Cardiac atrium fibroblast (primary cell): Measurements from ENCODE around the gene IMPDH2. TPM values are rescaled to one million over a fixed set of nuclear protein-coding genes. Genes with fewer than 3 reads are reported as not detected.

ENCODE experiments used
- total RNA-seq: library from RNA; depleted of rRNA; stranded (reverse); fragments of >200 nt; gene quantifications from 2 replicates; pipeline ENCODE4 v1.2.3, GENCODE V29; 2015

IMPDH2 gene
- total RNA-seq, result 205 and 213 TPM in 2 replicates

DNA sequence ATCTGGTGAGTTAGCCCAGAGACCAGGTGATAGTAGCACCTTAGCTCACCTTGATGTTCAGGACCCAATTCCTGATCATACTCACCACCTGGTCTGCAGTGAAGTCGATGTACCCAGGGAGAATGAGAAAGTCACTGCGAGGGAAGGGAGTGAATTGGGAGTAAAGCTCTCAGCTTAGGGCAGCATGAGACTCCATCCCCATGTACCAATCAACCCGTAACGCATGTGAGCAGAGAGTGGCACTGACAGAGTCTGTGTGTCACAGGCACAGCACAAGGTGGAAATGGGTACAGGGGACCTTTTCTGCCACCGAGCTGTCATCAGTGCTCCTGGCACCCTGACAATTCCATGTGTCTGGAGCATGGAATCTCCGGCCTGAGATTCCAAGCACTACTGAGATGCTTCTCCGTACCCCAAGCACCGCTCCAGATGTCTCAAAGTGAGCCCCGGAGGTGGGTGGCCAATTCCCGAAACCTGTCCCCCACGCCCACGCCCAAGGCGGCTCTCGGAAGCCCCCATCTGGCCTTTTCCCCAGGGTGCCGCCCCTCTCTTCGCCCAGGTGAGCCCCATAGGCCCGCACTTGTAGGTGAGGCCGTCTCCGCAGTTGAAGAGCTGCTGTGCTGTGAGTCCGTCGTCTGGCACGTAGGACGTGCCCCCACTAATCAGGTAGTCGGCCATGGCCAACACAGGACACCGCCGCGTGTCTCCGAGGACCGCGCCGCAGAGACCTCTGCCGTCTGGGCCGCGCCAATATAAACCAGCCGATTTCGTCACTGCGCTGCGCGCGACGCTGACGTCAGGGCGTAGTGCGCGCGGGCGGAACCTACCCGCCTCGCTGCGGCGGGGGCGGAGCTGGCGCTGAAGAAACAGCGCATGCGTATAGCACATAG lies at the start of gene IMPDH2:
Gene IMPDH2, minus strand, starts transcription at position 726 of the 890 bp plus-strand sequence. Its CDS starts 48 bp downstream, at position 678.

DNA sequence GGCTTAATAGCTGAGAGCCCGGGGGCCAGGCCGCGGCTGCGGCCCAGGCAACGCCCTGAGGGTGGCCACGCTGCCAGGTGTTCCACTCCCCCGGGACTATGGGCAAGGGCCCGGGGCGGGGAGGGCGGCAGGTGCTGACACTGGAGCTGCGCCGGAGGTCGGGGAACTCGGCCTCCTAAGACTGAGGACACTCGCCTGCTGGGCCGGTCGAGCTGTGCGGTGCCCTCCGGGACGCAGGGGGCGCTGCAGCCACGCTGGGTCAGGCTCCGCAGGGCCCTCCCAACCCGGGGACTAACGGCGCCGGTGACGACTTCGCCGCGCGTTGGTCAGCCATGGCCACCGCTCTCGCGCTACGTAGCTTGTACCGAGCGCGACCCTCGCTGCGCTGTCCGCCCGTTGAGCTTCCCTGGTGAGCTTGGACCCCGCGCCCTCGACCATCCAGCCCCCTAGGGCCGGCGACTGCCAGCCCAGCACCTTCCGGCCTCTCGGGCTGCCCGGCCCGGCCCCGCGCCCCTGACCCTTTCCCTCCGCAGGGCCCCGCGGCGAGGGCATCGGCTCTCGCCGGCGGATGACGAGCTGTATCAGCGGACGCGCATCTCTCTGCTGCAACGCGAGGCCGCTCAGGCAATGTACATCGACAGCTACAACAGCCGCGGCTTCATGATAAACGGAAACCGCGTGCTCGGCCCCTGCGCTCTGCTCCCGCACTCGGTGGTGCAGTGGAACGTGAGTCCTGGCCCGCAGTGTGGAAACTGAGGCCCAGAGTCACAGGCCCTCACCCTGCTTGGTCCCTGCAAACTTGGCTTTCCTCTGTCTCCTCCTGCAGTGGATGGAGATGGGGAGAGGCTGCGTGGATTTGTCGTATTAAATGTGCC lies 7.1 kb downstream of the IMPDH2 start, which contains the start of gene NDUFAF3:
Gene NDUFAF3, plus strand, starts transcription at position 309 of the 875 bp plus-strand sequence. Its CDS starts 24 bp downstream, at position 333.

DNA sequence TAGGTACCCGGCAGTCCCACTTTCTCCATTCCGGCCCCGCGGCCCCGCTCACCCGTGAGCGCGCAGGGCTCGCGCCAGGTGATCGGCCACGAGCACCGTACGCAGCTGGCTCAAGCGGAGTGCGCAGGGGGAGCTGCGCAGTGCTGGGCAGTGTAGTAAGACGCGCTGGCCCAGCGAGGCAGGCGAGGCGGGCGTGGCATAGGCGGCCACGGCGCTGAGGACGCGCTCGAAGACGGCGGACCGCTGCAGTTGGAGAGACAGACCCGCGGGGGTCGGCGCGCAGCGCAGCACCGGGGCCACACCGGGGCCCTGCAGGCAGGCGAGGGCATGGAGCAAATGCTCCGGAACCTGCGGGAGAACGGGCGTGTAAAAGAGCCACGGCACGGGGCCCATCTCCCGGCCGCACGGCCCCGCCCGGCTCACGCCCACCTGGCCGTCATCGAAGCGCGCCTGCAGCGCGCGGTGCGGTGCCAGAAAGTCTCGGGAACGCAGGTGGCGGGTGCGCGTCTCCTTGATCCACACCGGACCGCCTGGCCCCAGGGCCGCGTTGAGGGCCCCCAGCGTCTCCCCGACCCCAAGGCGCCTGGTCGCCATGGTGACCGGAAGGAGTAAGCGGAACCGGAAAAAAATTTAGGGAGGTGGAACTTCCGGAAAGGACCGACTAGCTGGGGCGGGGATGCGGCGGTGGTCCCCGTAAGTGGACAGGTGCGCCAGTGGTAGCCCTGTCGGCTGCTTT lies 11.1 kb downstream of the IMPDH2 start, which contains the start of gene DALRD3:
Gene DALRD3, minus strand, starts transcription at position 610 of the 736 bp plus-strand sequence. Its CDS starts 16 bp downstream, at position 594.

DNA sequence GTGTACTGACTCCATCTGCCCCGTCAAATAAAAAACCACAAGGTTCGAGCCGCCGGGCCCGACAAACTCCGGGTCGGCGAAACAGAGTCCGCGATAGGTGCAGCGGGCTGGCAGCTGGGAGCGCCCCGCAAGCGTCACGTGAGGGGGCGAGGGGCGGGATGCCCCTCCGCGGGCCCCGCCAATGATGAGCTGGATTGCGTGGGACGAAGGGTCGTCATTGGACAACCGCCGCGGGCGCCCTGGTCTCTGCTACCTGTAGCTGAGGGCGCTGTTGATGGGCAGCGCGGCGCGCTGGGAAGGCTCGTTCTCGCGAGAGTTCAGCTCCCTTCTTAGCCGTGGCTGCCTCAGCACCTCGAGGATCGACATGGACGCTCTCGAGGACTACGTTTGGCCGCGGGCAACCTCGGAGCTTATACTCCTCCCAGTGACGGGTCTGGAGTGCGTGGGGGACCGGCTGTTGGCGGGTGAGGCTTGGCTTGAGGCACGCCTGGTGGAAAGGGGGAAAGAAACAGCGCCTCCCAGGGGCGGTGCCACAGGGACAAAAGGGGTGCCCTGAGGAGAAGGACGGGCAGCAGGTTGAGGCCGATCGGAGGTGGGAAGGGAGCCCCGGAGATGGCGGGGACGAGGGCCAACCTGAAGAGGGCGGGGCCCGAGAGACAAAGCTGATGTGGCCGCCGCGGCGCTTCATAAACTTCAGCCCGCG lies 22.0 kb downstream of the IMPDH2 start, which contains the start of gene WDR6:
Gene WDR6, plus strand, starts transcription at position 324 of the 703 bp plus-strand sequence. Its CDS starts 41 bp downstream, at position 365.

DNA sequence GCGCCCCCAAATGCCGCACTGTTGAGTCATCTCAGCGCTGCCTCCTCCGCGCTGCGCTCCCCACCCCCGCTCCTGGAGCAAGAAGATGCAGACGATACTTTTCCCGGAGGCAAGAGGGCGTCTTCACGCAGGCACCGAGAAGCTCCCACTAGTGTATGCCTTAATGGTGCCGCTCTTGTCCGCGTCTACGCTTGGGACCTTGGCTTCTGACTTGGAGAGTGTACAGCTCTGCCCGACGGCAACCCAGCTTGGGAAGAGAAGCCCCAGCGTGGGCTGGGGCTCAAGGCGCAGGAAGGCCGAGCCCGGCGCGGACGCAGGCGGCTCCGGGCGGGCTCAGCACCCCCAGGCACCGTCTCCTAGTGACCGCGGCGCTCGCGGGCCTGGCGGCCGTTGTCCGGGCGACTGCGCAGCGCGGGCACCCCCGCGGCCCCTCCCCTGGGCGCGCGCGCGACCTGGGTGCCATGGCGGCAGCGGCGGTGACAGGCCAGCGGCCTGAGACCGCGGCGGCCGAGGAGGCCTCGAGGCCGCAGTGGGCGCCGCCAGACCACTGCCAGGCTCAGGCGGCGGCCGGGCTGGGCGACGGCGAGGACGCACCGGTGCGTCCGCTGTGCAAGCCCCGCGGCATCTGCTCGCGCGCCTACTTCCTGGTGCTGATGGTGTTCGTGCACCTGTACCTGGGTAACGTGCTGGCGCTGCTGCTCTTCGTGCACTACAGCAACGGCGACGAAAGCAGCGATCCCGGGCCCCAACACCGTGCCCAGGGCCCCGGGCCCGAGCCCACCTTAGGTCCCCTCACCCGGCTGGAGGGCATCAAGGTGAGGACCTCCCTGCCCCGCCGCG lies 39.2 kb downstream of the IMPDH2 start, which contains the start of gene P4HTM:
Gene P4HTM, plus strand, starts transcription at position 446 of the 840 bp plus-strand sequence. Its CDS starts 16 bp downstream, at position 462.

Other genes starting within 250 kb of the IMPDH2 start
- 25.3 and 33.5 TPM in 2 replicates for gene PRKAR2A, start 181.5 kb downstream of the IMPDH2 start, total RNA-seq
- gene SLC25A20, start 130.5 kb downstream of the IMPDH2 start, total RNA-seq, result 23.8 and 34.0 TPM in 2 replicates
- 33.2 and 77.3 TPM in 2 replicates for gene ARIH2, start 110.6 kb downstream of the IMPDH2 start, total RNA-seq
- 22.6 and 26.2 TPM in 2 replicates for gene P4HTM, start 39.2 kb downstream of the IMPDH2 start, total RNA-seq
- gene WDR6, start 22.0 kb downstream of the IMPDH2 start, total RNA-seq, result 63.9 and 67.6 TPM in 2 replicates
- 35.2 and 41.3 TPM in 2 replicates for gene DALRD3, start 10.8 kb downstream of the IMPDH2 start, total RNA-seq
- gene NDUFAF3, start 7.3 kb downstream of the IMPDH2 start, total RNA-seq, result 125 and 151 TPM in 2 replicates
- gene QRICH1, start 64.7 kb upstream of the IMPDH2 start, total RNA-seq, result 50.5 and 71.3 TPM in 2 replicates
- gene QARS1, start 75.4 kb upstream of the IMPDH2 start, total RNA-seq, result 270 and 287 TPM in 2 replicates
- 33.8 and 55.2 TPM in 2 replicates for gene USP19, start 91.4 kb upstream of the IMPDH2 start, total RNA-seq
- 356 and 396 TPM in 2 replicates for gene LAMB2, start 103.7 kb upstream of the IMPDH2 start, total RNA-seq
- gene CCDC71, start 136.9 kb upstream of the IMPDH2 start, total RNA-seq, result 35.6 and 36.6 TPM in 2 replicates
- gene KLHDC8B, start 142.2 kb upstream of the IMPDH2 start, total RNA-seq, result 17.3 and 30.1 TPM in 2 replicates
- gene C3orf62, start 247.8 kb upstream of the IMPDH2 start, total RNA-seq, result 0.36 and 0.65 TPM in 2 replicates